ENCODE measurements around the gene SPRED3. TPM values are rescaled to one million over a fixed set of nuclear protein-coding genes. Genes with fewer than 3 reads are reported as not detected.
"Not testable (repeated sequence)": the region's sequence is repeated elsewhere in the genome, so short reads cannot be mapped to it uniquely, and the experiment has no call there.

SPRED3 gene
- total and polyA plus RNA-seq, 4 donors = under 0.01 to 0.09 TPM; not detected in 2

GRCh38 chr19:38411041-38411712 lies 22.7 kb downstream of the SPRED3 start:
- H3K4me3 ChIP-seq (ENCODE audit: low read depth in 1 of 3, low read length in 3 of 3) = no peak overlapping the region
- H3K36me3 ChIP-seq (ENCODE audit: control insufficient read depth in 4 of 4, insufficient read depth in 3 of 4, low read depth in 1 of 4, low read length in 3 of 4) = peaks cover 0 to 6% (median 2%) of the 10 kb centered on the region in 4 donors
- DNase-seq (ENCODE audit: low spot score) = no peak
- H3K9me3 ChIP-seq (ENCODE audit: control insufficient read depth in 4 of 4, low read length in 3 of 4) = no peaks in the 10 kb centered on the region
- H3K9ac ChIP-seq (ENCODE audit: low read depth in 1 of 2, low read length in 2 of 2) = no peak overlapping the region
- no peaks in the 10 kb centered on the region for H3K4me1 ChIP-seq (ENCODE audit: control insufficient read depth in 4 of 4, insufficient read depth in 4 of 4, low read length in 3 of 4)
- no peaks in the 10 kb centered on the region for H3K27me3 ChIP-seq (ENCODE audit: control insufficient read depth in 4 of 4, insufficient read depth in 4 of 4, low read length in 3 of 4)
- no peak for TF ChIP-seq CTCF (IDR thresholded peaks at IDR 0.05; ENCODE audit: low read depth, low read length, missing input control)
- TF ChIP-seq JUND (IDR thresholded peaks at IDR 0.05) = no peak
- TF ChIP-seq ATF3 (IDR thresholded peaks at IDR 0.05) = no peak
- no peak for TF ChIP-seq ZBTB33 (IDR thresholded peaks at IDR 0.05)
- no peak for TF ChIP-seq GABPA (IDR thresholded peaks at IDR 0.05 in 1 of 2, conservative IDR thresholded peaks at IDR 0.05 in 1 of 2)
- TF ChIP-seq HNF4G (IDR thresholded peaks at IDR 0.05) = no peak
- TF ChIP-seq EGR1 (IDR thresholded peaks at IDR 0.05; ENCODE audit: low read depth in 2 of 2) = no peak
- TF ChIP-seq RAD21 (IDR thresholded peaks at IDR 0.05) = no peak
- no peak for TF ChIP-seq FOXA1 (IDR thresholded peaks at IDR 0.05)
- no peak for TF ChIP-seq HNF4A (conservative IDR thresholded peaks at IDR 0.05)
- H3K27ac ChIP-seq (ENCODE audit: low read depth in 1 of 2, low read length in 2 of 2) = no peak overlapping the region
- 90% methylated on average over 13 of the region's 13 CpGs for WGBS

- 86% methylated on average over 5 of the region's 5 CpGs for WGBS
- not testable (repeated sequence) for DNase-seq (ENCODE audit: low spot score); H3K36me3 ChIP-seq (ENCODE audit: control insufficient read depth in 4 of 4, insufficient read depth in 3 of 4, low read depth in 1 of 4, low read length in 3 of 4); H3K27ac ChIP-seq (ENCODE audit: low read depth in 1 of 2, low read length in 2 of 2); H3K4me3 ChIP-seq (ENCODE audit: low read depth in 1 of 3, low read length in 3 of 3); H3K9ac ChIP-seq (ENCODE audit: low read depth in 1 of 2, low read length in 2 of 2); H3K27me3 ChIP-seq (ENCODE audit: control insufficient read depth in 4 of 4, insufficient read depth in 4 of 4, low read length in 3 of 4); H3K9me3 ChIP-seq (ENCODE audit: control insufficient read depth in 4 of 4, low read length in 3 of 4); H3K4me1 ChIP-seq (ENCODE audit: control insufficient read depth in 4 of 4, insufficient read depth in 4 of 4, low read length in 3 of 4)
These were observed 23.4 kb downstream of the SPRED3 start for GRCh38 chr19:38411898-38412297.

GRCh38 chr19:38412491-38412890 lies 24.0 kb downstream of the SPRED3 start:
- Histone ChIP-seq H3K27me3 (ENCODE audit: control insufficient read depth in 4 of 4, insufficient read depth in 4 of 4, low read length in 3 of 4) (no peaks in the 10 kb centered on the region), H3K27ac (ENCODE audit: low read depth in 1 of 2, low read length in 2 of 2) (no peak overlapping the region), H3K4me1 (ENCODE audit: control insufficient read depth in 4 of 4, insufficient read depth in 4 of 4, low read length in 3 of 4) (no peaks in the 10 kb centered on the region), H3K36me3 (ENCODE audit: control insufficient read depth in 4 of 4, insufficient read depth in 3 of 4, low read depth in 1 of 4, low read length in 3 of 4) (no peaks in the 10 kb centered on the region), H3K9me3 (ENCODE audit: control insufficient read depth in 4 of 4, low read length in 3 of 4) (no peaks in the 10 kb centered on the region), H3K4me3 (ENCODE audit: low read depth in 1 of 3, low read length in 3 of 3) (no peak overlapping the region), H3K9ac (ENCODE audit: low read depth in 1 of 2, low read length in 2 of 2) (no peak overlapping the region)
- no peak for TF ChIP-seq SP1 (IDR thresholded peaks at IDR 0.05)
- no peak for DNase-seq (ENCODE audit: low spot score)
- 94% methylated on average over 8 of the region's 8 CpGs for WGBS

Data from liver (tissue), 9 donors.